C4-2B (cell line): ENCODE results near the gene PFKL.

ENCODE experiments used
- CTCF ChIP-seq: fragments of 450-650 bp; conservative IDR thresholded peaks from 2 replicates; pipeline ENCODE4 v1.5.1; 2017; ENCODE audit warnings: mild to moderate bottlenecking
- ZFX ChIP-seq: fragments of 450-650 bp; IDR thresholded peaks from 2 replicates; pipeline ENCODE4 v1.6.1; 2017

- TF ChIP-seq CTCF (no peak), ZFX (no peak)
Measured at GRCh38 chr21:44354001-44354405, 54.1 kb downstream of the PFKL start.
